Astrocyte (in vitro differentiated cells and primary cell): ENCODE data around the gene GNAS-AS1. TPM values are rescaled to one million over a fixed set of nuclear protein-coding genes. Genes with fewer than 3 reads are reported as not detected.

Experiments
- DNase-seq: peaks from one replicate; pipeline ENCODE4 v3.0.0-alpha.2; 2010; ENCODE audit warnings: low read depth
- FAIRE-seq: peaks from 2 replicates; lab custom pipeline; 2011; peaks lifted over from hg19 to GRCh38; lab: Jason Lieb, UNC
- H2AFZ ChIP-seq: 2 replicates; pipeline ENCODE4 v1.6.0; 2012; ENCODE audit warnings: low read depth, low read length, inconsistent platforms
- H3K27ac ChIP-seq: 2 replicates; pipeline ENCODE4 v1.5.1; 2011; ENCODE audit warnings: low read depth, low read length, inconsistent platforms
- H3K27me3 ChIP-seq: 2 replicates; pipeline ENCODE4 v1.6.0; 2011; ENCODE audit warnings: low read length, inconsistent platforms; ENCODE audit not compliant: insufficient read depth
- H3K36me3 ChIP-seq: 2 replicates; pipeline ENCODE4 v1.5.1; 2011; ENCODE audit warnings: low read length, inconsistent platforms; ENCODE audit not compliant: insufficient read depth
- H3K4me1 ChIP-seq: 2 replicates; pipeline ENCODE4 v1.5.1; 2011; ENCODE audit warnings: low read length, inconsistent platforms; ENCODE audit not compliant: insufficient read depth
- H3K4me2 ChIP-seq: 2 replicates; pipeline ENCODE4 v1.6.0; 2012; ENCODE audit warnings: low read length, inconsistent platforms
- H3K4me3 ChIP-seq: 2 replicates; pipeline ENCODE4 v1.5.1; 2011; ENCODE audit warnings: low read depth, mild to moderate bottlenecking, low read length, inconsistent platforms; ENCODE audit not compliant: insufficient read depth
- H3K79me2 ChIP-seq: 2 replicates; pipeline ENCODE4 v1.6.0; 2012; ENCODE audit warnings: mild to moderate bottlenecking, low read length, inconsistent platforms; ENCODE audit not compliant: insufficient read depth
- H3K9ac ChIP-seq: 2 replicates; pipeline ENCODE4 v1.6.0; 2012; ENCODE audit warnings: mild to moderate bottlenecking, low read length, inconsistent platforms
- H3K9me3 ChIP-seq: 2 replicates; pipeline ENCODE4 v1.5.1; 2012; ENCODE audit warnings: low read depth, mild to moderate bottlenecking, low read length, inconsistent platforms; ENCODE audit not compliant: insufficient read depth
- H4K20me1 ChIP-seq: 2 replicates; pipeline ENCODE4 v1.6.0; 2012; ENCODE audit warnings: low read length, inconsistent platforms; ENCODE audit not compliant: insufficient read depth
- H3K27ac Mint-ChIP-seq: one replicate; pipeline ENCODE4 v1.8.0; 2021; ENCODE audit warnings: mild to moderate bottlenecking, mixed read lengths; ENCODE audit not compliant: unreplicated experiment
- H3K27me3 Mint-ChIP-seq: one replicate; pipeline ENCODE4 v1.8.0; 2021; ENCODE audit warnings: low read depth, mixed read lengths; ENCODE audit not compliant: unreplicated experiment
- H3K36me3 Mint-ChIP-seq: one replicate; pipeline ENCODE4 v1.8.0; 2021; ENCODE audit warnings: low read depth, mixed read lengths; ENCODE audit not compliant: unreplicated experiment
- H3K4me1 Mint-ChIP-seq: one replicate; pipeline ENCODE4 v1.8.0; 2021; ENCODE audit warnings: low read depth, mixed read lengths; ENCODE audit not compliant: unreplicated experiment
- H3K4me3 Mint-ChIP-seq: one replicate; pipeline ENCODE4 v1.8.0; 2021; ENCODE audit warnings: mild to moderate bottlenecking, moderate library complexity, mixed read lengths; ENCODE audit not compliant: unreplicated experiment
- H3K9me3 Mint-ChIP-seq: one replicate; pipeline ENCODE4 v1.8.0; 2021; ENCODE audit warnings: mild to moderate bottlenecking, mixed read lengths; ENCODE audit not compliant: unreplicated experiment
- CTCF ChIP-seq: IDR thresholded peaks from 2 replicates; pipeline ENCODE4 v1.5.1; 2011; ENCODE audit warnings: low read depth, mild to moderate bottlenecking, inconsistent platforms, low read length, moderate library complexity; ENCODE audit not compliant: insufficient read depth
- EZH2 ChIP-seq: IDR thresholded peaks from 2 replicates; pipeline ENCODE4 v1.6.1; 2012; ENCODE audit warnings: mild to moderate bottlenecking, low read length, inconsistent platforms; ENCODE audit not compliant: insufficient read depth
- total RNA-seq: library from RNA; stranded (reverse); gene quantifications from 2 replicates; pipeline ENCODE4 v1.2.1, GENCODE V29; 2021

Gene GNAS-AS1
- total RNA-seq, 1 donor from 2014 or later = 3.8 TPM

- TF ChIP-seq CTCF (no peak), EZH2 (no peak)
- H3K27me3 ChIP-seq = peaks cover 25% of the 10 kb centered on the region
- no peaks in the 10 kb centered on the region for H3K36me3 ChIP-seq
- Mint-ChIP-seq H3K4me1 (no peaks in the 10 kb centered on the region), H3K4me3 (no peak overlapping the region), H3K36me3 (no peaks in the 10 kb centered on the region), H3K9me3 (no peaks in the 10 kb centered on the region), H3K27me3 (peaks cover 10% of the 10 kb centered on the region), H3K27ac (no peak overlapping the region)
- no peaks in the 10 kb centered on the region for H4K20me1 ChIP-seq
- no peak overlapping the region for H2AFZ ChIP-seq
- DNase-seq (no peak), FAIRE-seq (no peak)
- H3K4me2 ChIP-seq = no peak overlapping the region
- H3K4me1 ChIP-seq = no peaks in the 10 kb centered on the region
- no peak overlapping the region for H3K27ac ChIP-seq
- no peaks in the 10 kb centered on the region for H3K79me2 ChIP-seq
- no peak overlapping the region for H3K4me3 ChIP-seq
- H3K9ac ChIP-seq = no peak overlapping the region
- H3K9me3 ChIP-seq = no peaks in the 10 kb centered on the region
Observed at GRCh38 chr20:58864346-58864745, 13.6 kb upstream of the GNAS-AS1 start.

GRCh38 chr20:58863044-58863790 lies 12.5 kb upstream of the GNAS-AS1 start:
- H3K4me2 ChIP-seq = no peak overlapping the region
- H3K36me3 ChIP-seq = no peaks in the 10 kb centered on the region
- peaks cover 29% of the 10 kb centered on the region for H3K27me3 ChIP-seq
- no peaks in the 10 kb centered on the region for H3K9me3 ChIP-seq
- no peak overlapping the region for H2AFZ ChIP-seq
- H3K9ac ChIP-seq = no peak overlapping the region
- Mint-ChIP-seq H3K4me1 (no peaks in the 10 kb centered on the region), H3K27me3 (peaks cover 9% of the 10 kb centered on the region), H3K27ac (no peak overlapping the region), H3K36me3 (no peaks in the 10 kb centered on the region), H3K9me3 (no peaks in the 10 kb centered on the region), H3K4me3 (no peak overlapping the region)
- DNase-seq (no peak), FAIRE-seq (no peak)
- no peaks in the 10 kb centered on the region for H3K4me1 ChIP-seq
- no peak overlapping the region for H3K4me3 ChIP-seq
- no peaks in the 10 kb centered on the region for H3K79me2 ChIP-seq
- H3K27ac ChIP-seq = no peak overlapping the region
- no peak for TF ChIP-seq EZH2
- TF ChIP-seq CTCF = no peak
- H4K20me1 ChIP-seq = no peaks in the 10 kb centered on the region
